Naive thymus-derived CD8-positive, alpha-beta T cell (primary cell): ENCODE results near the gene CLEC7A. TPM values are rescaled to one million over a fixed set of nuclear protein-coding genes. Genes with fewer than 3 reads are reported as not detected.

Source experiments
- ATAC-seq, 2 donors: fragments of 150-1000 bp; cut with Tn5 transposase in 1 of 2; sonication (Bioruptor Pico), chemical (Tn5 transposase) in 1 of 2; 1 replicate in 1 of 2; 2 replicates in 1 of 2; pipeline ENCODE4 v1.10.0; 2021; ENCODE audit warnings: mild to moderate bottlenecking in 2 of 2, moderate library complexity in 2 of 2
- POLR2A ChIA-PET: fragments of 350-600 bp; sonication (Branson Sonifier 250); formaldehyde crosslinking; loops from one replicate; lab custom pipeline; 2021; ENCODE audit warnings: antibody characterized with exemption; lab: Charles Lee
- DNase-seq, 10 donors: peaks; one replicate each; pipeline versions ENCODE4 v3.0.0 to v3.0.0-alpha.2; 2020 to 2022
- H3K27ac Mint-ChIP-seq, 10 donors: one replicate each; pipeline ENCODE4 v1.8.0; 2020 to 2022; ENCODE audit warnings: mild to moderate bottlenecking in 10 of 10, mixed read lengths in 10 of 10, moderate library complexity in 4 of 10, inconsistent platforms in 1 of 10
- H3K27me3 Mint-ChIP-seq, 5 donors: one replicate each; pipeline ENCODE4 v1.8.0; 2021 to 2022; ENCODE audit warnings: mixed read lengths in 5 of 5
- H3K36me3 Mint-ChIP-seq, 3 donors: one replicate each; pipeline ENCODE4 v1.8.0; 2020 to 2022; ENCODE audit warnings: mixed read lengths in 3 of 3, mild to moderate bottlenecking in 2 of 3, inconsistent platforms in 1 of 3
- H3K4me1 Mint-ChIP-seq, 4 donors: one replicate each; pipeline ENCODE4 v1.8.0; 2021 to 2022; ENCODE audit warnings: mixed read lengths in 4 of 4
- H3K4me3 Mint-ChIP-seq, 10 donors: one replicate each; pipeline ENCODE4 v1.8.0; 2020 to 2022; ENCODE audit warnings: mild to moderate bottlenecking in 10 of 10, mixed read lengths in 10 of 10, moderate library complexity in 6 of 10, inconsistent platforms in 1 of 10
- H3K9me3 Mint-ChIP-seq, 9 donors: one replicate each; pipeline ENCODE4 v1.8.0; 2020 to 2022; ENCODE audit warnings: mixed read lengths in 9 of 9, mild to moderate bottlenecking in 3 of 9, inconsistent platforms in 1 of 9, moderate library complexity in 1 of 9
- polyA plus RNA-seq, 3 donors: library from polyadenylated mRNA; unstranded; fragments of 300-500 nt; fragmentation: Illumina TruSeq; gene quantifications; one replicate each; pipeline ENCODE4 v1.2.3, GENCODE V29; 2021
- total RNA-seq, 8 experiments: library from RNA in 2 of 8; stranded (reverse) in 2 of 8; gene quantifications; one replicate each; pipeline ENCODE4 v1.2.3 and lab custom pipeline; 2021 to 2026

Gene CLEC7A
- total and polyA plus RNA-seq, 5 experiments from 2014 or later: 0.44 TPM; not detected in 4

GRCh38 chr12:10102322-10102721, 27.7 kb downstream of the CLEC7A start:
- Mint-ChIP-seq H3K9me3 (peaks cover 0 to 23% (median 8%) of the 10 kb centered on the region in 9 donors), H3K27ac (no peak overlapping the region), H3K36me3 (peaks cover 0 to 11% (median 8%) of the 10 kb centered on the region in 3 donors), H3K27me3 (peaks cover 0 to 31% (median 17%) of the 10 kb centered on the region in 5 donors), H3K4me1 (peaks cover 0 to 2% (median 0%) of the 10 kb centered on the region in 4 donors), H3K4me3 (no peak overlapping the region)
- POLR2A ChIA-PET: no interaction called here
- ATAC-seq (no peak), DNase-seq (no peak)

GRCh38 chr12:10101648-10102220, 28.3 kb downstream of the CLEC7A start:
- DNase-seq (no peak), ATAC-seq (no peak)
- Mint-ChIP-seq H3K27ac (no peak overlapping the region), H3K9me3 (peaks cover 0 to 22% (median 8%) of the 10 kb centered on the region in 9 donors), H3K36me3 (peaks cover 0 to 8% (median 8%) of the 10 kb centered on the region in 3 donors), H3K27me3 (peaks cover 0 to 31% (median 17%) of the 10 kb centered on the region in 5 donors), H3K4me1 (peaks cover 0 to 2% (median 0%) of the 10 kb centered on the region in 4 donors), H3K4me3 (no peak overlapping the region)
- POLR2A ChIA-PET: no interaction called here

- Mint-ChIP-seq H3K9me3 (peaks cover 0 to 21% (median 8%) of the 10 kb centered on the region in 9 donors), H3K4me3 (no peak overlapping the region), H3K27me3 (peaks cover 0 to 30% (median 16%) of the 10 kb centered on the region in 5 donors), H3K36me3 (peaks cover 0 to 8% (median 6%) of the 10 kb centered on the region in 3 donors), H3K27ac (no peak overlapping the region), H3K4me1 (peaks cover 0 to 2% (median 0%) of the 10 kb centered on the region in 4 donors)
- ATAC-seq (no peak), DNase-seq (no peak)
- POLR2A ChIA-PET: no interaction called here
Measured at GRCh38 chr12:10101042-10101579, 28.9 kb downstream of the CLEC7A start.

GRCh38 chr12:10098791-10099190, 31.2 kb downstream of the CLEC7A start, which contains the start of gene CLEC1A:
TSS of gene CLEC1A (minus strand) at chr12:10098985. CDS start at chr12:10098922, 63 bp downstream.
- ATAC-seq: no peak
- no peak within 1 kb of the TSS for H3K4me3 Mint-ChIP-seq
- H3K27me3 Mint-ChIP-seq: peaks cover 0 to 16% (median 9%) of the 10 kb centered on the region in 5 donors
- H3K27ac Mint-ChIP-seq: no peak within 1 kb of the TSS
- DNase-seq: no peak
- peaks cover 0 to 2% (median 0%) of the 10 kb centered on the region in 4 donors for H3K4me1 Mint-ChIP-seq
- POLR2A ChIA-PET: no interaction called here
- peaks cover 0 to 10% (median 5%) of the 10 kb centered on the region in 9 donors for H3K9me3 Mint-ChIP-seq
- H3K36me3 Mint-ChIP-seq: peaks cover 0 to 6% (median 5%) of the 10 kb centered on the region in 3 donors

- H3K36me3 Mint-ChIP-seq: no peaks in the 10 kb centered on the region
- ATAC-seq (no peak), DNase-seq (no peak)
- H3K9me3 Mint-ChIP-seq: no peaks in the 10 kb centered on the region
- H3K4me1 Mint-ChIP-seq: peaks cover 0 to 2% (median 0%) of the 10 kb centered on the region in 4 donors
- H3K27me3 Mint-ChIP-seq: peaks cover 0 to 10% (median 1%) of the 10 kb centered on the region in 5 donors
- no peak overlapping the region for H3K4me3 Mint-ChIP-seq
- POLR2A ChIA-PET: no interaction called here
- H3K27ac Mint-ChIP-seq: no peak overlapping the region
Measured at GRCh38 chr12:10097521-10097920, 32.5 kb downstream of the CLEC7A start.

- no peaks in the 10 kb centered on the region for H3K4me1 Mint-ChIP-seq
- peaks cover 0 to 4% (median 0%) of the 10 kb centered on the region in 5 donors for H3K27me3 Mint-ChIP-seq
- H3K4me3 Mint-ChIP-seq: no peak overlapping the region
- DNase-seq (no peak), ATAC-seq (no peak)
- POLR2A ChIA-PET: no interaction called here
- no peaks in the 10 kb centered on the region for H3K36me3 Mint-ChIP-seq
- no peak overlapping the region for H3K27ac Mint-ChIP-seq
- H3K9me3 Mint-ChIP-seq: no peaks in the 10 kb centered on the region
Measured at GRCh38 chr12:10095971-10096370, 34.0 kb downstream of the CLEC7A start.

GRCh38 chr12:10094646-10095395, 35.2 kb downstream of the CLEC7A start:
- H3K9me3 Mint-ChIP-seq: no peaks in the 10 kb centered on the region
- H3K27me3 Mint-ChIP-seq: peaks cover 0 to 1% (median 0%) of the 10 kb centered on the region in 5 donors
- POLR2A ChIA-PET: no interaction called here
- no peaks in the 10 kb centered on the region for H3K4me1 Mint-ChIP-seq
- H3K36me3 Mint-ChIP-seq: no peaks in the 10 kb centered on the region
- H3K4me3 Mint-ChIP-seq: no peak overlapping the region
- ATAC-seq (no peak), DNase-seq (no peak)
- no peak overlapping the region for H3K27ac Mint-ChIP-seq

GRCh38 chr12:10088955-10089900, 40.8 kb downstream of the CLEC7A start:
- peaks cover 0 to 23% (median 6%) of the 10 kb centered on the region in 9 donors for H3K9me3 Mint-ChIP-seq
- no peak overlapping the region for H3K27ac Mint-ChIP-seq
- peaks cover 0 to 4% (median 0%) of the 10 kb centered on the region in 4 donors for H3K4me1 Mint-ChIP-seq
- H3K27me3 Mint-ChIP-seq: no peaks in the 10 kb centered on the region
- peaks cover 0 to 9% (median 9%) of the 10 kb centered on the region in 3 donors for H3K36me3 Mint-ChIP-seq
- POLR2A ChIA-PET: no interaction called here
- ATAC-seq (no peak), DNase-seq (no peak)
- no peak overlapping the region for H3K4me3 Mint-ChIP-seq

- POLR2A ChIA-PET: no interaction called here
- peaks cover 0 to 4% (median 0%) of the 10 kb centered on the region in 4 donors for H3K4me1 Mint-ChIP-seq
- ATAC-seq: no peak
- H3K27ac Mint-ChIP-seq: no peak overlapping the region
- no peak for DNase-seq
- H3K27me3 Mint-ChIP-seq: no peaks in the 10 kb centered on the region
- H3K36me3 Mint-ChIP-seq: peaks cover 0 to 16% (median 11%) of the 10 kb centered on the region in 3 donors
- peaks cover 0 to 34% (median 15%) of the 10 kb centered on the region in 9 donors for H3K9me3 Mint-ChIP-seq
- H3K4me3 Mint-ChIP-seq: no peak overlapping the region
Measured at GRCh38 chr12:10088031-10088430, 42.0 kb downstream of the CLEC7A start.

- Mint-ChIP-seq H3K4me3 (no peak overlapping the region), H3K9me3 (peaks cover 0 to 34% (median 20%) of the 10 kb centered on the region in 9 donors), H3K4me1 (peaks cover 0 to 4% (median 0%) of the 10 kb centered on the region in 4 donors), H3K27ac (no peak overlapping the region), H3K36me3 (peaks cover 0 to 16% (median 11%) of the 10 kb centered on the region in 3 donors), H3K27me3 (peaks cover 0 to 1% (median 0%) of the 10 kb centered on the region in 5 donors)
- POLR2A ChIA-PET: no interaction called here
- DNase-seq (no peak), ATAC-seq (no peak)
Measured at GRCh38 chr12:10086387-10086786, 43.6 kb downstream of the CLEC7A start.

- Mint-ChIP-seq H3K4me3 (no peak overlapping the region), H3K4me1 (peaks cover 0 to 4% (median 0%) of the 10 kb centered on the region in 4 donors), H3K9me3 (peaks cover 0 to 34% (median 20%) of the 10 kb centered on the region in 9 donors), H3K27ac (no peak overlapping the region), H3K27me3 (peaks cover 0 to 1% (median 0%) of the 10 kb centered on the region in 5 donors), H3K36me3 (peaks cover 0 to 16% (median 16%) of the 10 kb centered on the region in 3 donors)
- ATAC-seq: no peak
- POLR2A ChIA-PET: no interaction called here
- DNase-seq: no peak
Measured at GRCh38 chr12:10084733-10085132, 45.3 kb downstream of the CLEC7A start.
